HG03521 (cell line): ENCODE measurements around the gene MACROD1.

Experiments
- ATAC-seq: cut with Tn5 transposase; IDR thresholded peaks from one replicate; pipeline ENCODE4 v1.9.1; 2021; ENCODE audit warnings: mild to moderate bottlenecking, moderate library complexity; ENCODE audit not compliant: unreplicated experiment

MACROD1 gene

DNA sequence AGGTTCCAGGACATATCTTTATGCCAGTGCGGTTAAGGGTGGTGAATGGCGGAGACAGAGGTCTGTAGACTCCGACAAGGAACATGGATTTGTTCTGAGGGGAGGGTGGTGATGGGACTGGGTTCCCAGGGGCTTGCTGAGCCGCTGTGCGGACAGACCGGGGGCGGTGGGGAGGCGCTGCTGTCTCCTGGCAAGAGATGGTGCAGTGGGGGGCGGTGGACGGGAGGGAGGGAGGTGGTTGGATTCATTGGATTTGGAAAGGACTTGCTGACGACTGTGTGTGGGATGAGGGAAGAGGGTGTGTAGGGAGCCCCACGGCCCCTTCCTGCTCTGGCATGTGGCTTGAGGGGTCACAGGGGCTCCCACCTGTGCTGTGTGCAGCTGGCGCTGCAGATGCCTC is 87.0 kb downstream of the MACROD1 start:
- no peak for ATAC-seq

DNA sequence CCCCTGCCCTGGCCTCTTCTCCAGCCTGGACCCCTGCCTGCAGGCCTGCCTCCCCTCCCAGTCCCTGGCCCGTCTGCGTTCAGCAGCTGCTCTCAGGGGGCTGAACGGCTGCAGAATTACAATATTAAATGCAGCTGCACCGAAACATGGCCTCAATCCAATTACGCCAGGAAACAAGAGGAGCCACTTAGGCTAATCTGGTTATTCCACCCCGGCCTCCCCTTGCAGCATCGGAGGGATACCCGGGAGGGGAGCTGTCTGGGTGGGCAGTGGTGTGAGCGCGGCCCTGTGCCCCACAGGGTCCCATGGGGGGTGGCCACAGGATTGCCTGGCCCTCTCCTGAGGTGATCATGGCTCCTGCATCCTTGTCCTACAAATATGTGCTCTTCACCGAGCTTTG is 87.6 kb downstream of the MACROD1 start:
- no peak for ATAC-seq

DNA sequence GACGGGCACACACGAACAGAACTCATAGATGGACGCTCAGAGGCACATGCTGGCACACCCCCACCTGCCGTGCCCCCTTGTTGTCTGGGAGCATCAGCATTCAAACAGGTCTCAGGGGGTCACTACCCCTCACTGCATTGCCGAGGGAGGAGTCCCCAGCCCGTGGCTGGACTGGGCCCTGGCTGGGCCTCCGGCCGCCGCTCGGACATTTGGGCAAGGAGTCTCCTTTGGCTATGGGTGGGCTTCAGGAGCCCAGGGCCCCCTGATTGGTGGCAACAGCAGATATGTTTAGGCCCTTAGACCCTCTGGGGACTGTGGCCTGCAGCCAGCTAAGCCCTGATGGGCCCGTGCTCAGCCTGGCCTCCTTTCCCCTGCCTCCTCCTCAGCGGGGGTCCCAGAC is 88.3 kb downstream of the MACROD1 start:
- ATAC-seq, result no peak

DNA sequence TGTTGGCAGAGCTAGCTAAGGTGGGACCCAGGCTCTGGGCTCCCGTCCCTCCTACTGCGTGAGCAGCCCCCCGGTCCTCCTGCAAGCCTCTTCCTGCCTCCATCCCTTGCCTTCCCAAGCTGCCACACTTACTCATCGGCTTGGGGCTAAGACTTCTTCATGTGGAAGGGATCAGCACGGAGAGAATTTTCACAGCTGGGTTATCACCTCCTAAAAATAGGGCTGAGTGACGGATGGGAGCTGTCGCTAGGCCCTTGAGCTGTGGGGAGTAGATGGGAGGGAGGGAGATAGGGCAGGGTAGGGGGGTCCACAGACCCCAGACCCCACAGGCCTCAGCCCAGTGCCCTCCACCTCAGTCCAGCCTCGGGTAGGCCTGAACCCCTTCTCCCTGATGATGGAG is 89.2 kb downstream of the MACROD1 start:
- ATAC-seq, result no peak

DNA sequence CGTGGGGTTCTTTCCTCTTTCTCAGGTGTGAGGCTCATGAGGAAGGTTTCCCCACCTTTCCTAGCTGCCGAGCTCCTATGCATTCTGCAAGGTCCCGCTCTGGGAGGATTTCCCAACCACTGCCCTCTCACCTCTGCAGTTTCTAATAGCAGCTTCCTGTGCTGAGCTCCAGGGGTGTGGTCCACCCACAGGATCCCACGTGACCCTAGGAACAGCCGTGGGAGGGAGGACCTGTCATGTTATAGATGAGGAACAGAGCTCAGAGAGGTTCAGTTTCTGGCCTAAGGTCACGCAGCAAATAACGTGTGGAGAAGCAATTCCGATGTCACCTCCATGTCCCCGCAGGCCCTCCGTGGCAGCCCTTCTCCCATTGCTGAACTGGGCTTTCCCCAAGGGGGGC is 91.7 kb downstream of the MACROD1 start:
- no peak for ATAC-seq

DNA sequence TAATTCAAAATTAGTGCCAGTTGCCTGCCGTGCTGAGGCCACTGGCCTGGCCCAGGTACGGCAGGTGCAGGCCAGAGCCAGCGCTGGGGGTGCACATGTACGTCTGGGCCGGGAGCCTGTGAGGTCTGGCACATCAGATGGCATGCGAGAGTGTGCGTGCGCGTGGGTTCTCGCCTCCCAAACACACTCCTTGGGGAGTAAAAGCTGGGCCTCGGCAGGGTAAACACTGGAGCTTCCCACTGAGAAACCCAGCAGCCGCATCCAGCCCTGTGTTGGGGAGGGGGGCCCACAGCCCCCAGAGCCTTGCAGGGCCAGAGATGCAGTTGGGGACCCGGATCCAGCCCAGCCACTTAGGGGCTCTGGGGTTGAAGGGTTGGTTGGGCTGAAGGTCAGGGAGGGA is 92.4 kb downstream of the MACROD1 start:
- ATAC-seq, result no peak

DNA sequence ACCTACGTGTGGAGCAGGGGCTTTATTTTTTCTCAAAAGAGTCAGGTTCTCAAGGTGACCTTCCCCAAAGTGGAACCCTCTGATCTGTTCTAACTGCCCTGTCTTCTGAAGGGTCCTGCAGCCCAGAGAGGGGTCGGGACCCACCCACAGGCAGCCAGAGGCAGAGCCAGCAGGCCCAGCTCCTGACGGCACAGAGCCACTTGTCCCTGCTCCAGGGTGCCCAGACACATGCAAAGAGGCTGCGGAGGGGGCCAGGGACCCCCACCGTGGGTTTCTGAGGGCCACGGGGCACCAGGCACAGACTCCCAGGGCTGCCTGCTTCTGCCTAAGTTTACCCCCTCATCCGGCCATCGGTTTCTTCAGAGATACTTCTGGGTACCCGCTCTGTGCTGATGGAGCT is 93.0 kb downstream of the MACROD1 start:
- ATAC-seq, result no peak

DNA sequence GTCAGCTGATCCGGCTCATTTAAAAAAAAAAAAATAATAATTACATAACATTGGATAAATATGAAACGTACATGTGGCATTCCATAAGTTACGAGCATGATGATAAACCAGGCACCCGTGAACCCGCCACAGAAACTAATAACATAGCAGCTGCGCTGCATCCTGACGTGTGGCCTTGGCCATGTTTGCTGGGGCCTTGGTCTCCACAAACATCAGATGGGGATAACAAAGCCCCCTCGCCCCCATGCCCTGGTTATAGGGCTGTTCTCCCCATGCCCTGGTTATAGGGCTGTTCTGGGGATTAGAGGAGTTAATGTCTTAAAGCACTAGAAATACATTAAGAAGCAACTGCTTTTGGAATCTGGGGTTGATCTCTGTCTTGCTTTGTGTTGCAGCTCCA is 93.5 kb downstream of the MACROD1 start:
- no peak for ATAC-seq

DNA sequence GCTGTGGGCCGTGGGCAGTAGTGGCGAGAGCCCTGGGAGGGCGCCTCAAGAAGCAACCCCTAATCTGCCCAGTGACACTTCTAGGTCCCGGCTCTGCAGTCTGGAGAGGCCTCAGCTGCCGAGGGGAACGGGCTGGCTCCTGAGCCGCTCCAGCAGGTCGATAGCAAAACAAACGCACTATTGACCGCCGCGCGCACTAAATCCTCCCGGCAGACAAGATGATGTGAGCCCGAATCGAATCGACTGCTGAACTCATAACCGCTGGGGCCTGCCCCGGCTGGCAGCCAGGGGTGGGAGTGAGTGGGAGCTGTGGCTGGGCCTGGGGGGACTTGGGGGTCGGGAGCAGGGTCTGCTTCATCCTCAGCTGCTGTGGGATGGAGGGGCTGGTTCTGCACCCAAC is 94.1 kb downstream of the MACROD1 start:
- ATAC-seq, result no peak

DNA sequence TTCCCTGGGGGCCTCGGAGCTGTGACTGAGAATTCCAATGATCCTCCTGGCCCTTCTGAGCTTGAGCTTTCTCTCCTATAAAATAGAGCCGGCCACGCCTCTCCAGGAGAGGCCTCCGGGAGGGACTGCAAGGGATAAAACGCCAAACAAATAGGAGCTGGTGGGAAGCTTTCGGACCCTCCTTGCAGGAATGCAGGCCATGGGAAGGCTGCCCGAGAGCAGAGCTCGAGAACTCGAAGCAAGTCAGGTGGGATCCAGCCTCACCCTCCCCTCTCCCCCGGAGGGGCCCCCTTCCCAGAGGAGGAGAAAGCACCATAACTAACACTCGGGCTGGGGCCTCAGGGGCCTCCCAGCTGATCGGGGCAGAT is 95.6 kb downstream of the MACROD1 start:
- ATAC-seq, result no peak

DNA sequence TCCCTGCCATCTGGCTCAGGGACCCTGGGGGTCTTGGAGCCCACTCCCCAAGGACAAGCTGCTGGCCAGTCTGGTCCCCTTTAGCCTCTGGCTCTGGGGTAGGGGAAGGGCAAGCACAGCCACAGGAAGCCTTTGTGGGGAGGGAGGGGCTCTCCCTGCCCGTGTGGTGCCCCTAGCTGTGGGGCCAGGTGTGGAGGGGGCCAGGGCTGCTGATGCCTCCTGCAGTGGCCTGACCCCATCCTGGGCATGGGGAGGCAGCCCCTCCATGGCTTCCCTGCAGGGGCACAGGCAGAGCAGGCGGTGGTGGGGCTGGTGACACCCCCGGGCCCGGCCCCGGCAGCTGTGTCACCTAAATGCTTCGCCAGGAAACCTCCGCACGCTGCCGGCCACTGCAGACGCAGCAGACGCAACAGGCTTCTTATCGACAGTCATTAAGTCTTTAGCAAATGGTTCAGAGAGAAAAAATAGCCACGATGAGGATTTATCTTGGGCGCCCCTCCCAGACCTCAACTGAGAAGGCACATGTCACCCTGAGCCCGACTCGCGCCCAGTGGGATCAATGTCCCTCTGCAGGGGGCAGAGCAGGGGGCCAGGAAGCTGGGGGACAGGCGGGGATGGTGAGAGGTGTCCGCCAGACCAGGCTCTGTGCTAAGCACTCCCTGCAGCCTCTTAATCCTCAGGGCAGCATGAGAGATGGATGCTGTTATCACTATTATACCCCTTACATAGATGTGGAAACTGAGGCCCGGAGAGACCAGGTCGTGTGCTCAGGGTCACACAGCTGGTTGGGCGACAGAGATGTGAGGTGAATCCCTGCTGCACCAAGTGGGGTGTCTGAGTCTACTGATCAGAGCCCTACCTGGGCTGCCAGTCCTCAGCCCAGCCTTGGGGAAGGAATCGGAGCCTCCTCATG is 96.3 kb downstream of the MACROD1 start:
- ATAC-seq, result no peak

DNA sequence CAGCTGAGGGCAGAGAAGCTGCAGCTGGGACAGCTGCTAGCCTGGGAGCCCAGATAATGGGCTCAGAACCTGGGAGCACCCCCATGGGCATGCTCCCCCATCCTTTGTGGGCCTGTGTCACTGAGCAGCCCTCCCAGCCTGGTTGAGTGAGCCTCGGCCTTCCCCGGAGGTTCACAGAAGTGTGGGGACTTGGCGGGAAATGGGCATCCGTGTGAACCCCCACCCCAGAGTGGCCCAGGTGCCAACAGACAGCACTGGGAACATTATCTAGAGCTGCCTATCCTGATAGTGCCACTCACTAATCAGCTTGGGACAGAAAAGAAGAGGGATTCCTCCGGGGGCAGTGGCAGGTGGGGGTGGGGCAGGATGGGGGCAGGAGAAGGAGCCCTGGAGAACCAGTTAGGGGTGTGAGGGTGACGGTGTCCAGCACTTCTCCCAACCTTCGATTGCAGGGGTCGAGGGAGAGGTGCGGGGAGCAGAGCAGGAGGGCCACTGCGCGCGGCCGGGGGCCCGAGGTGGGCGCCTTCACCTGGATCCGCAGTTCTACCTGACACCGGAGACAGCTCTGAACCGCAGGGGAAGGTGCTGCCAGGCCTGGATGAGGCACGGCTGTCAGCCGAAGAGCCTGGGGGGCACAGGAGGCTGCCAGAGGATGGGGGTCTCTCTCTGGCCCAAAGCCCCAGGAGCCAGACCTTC is 97.1 kb downstream of the MACROD1 start:
- no peak for ATAC-seq

DNA sequence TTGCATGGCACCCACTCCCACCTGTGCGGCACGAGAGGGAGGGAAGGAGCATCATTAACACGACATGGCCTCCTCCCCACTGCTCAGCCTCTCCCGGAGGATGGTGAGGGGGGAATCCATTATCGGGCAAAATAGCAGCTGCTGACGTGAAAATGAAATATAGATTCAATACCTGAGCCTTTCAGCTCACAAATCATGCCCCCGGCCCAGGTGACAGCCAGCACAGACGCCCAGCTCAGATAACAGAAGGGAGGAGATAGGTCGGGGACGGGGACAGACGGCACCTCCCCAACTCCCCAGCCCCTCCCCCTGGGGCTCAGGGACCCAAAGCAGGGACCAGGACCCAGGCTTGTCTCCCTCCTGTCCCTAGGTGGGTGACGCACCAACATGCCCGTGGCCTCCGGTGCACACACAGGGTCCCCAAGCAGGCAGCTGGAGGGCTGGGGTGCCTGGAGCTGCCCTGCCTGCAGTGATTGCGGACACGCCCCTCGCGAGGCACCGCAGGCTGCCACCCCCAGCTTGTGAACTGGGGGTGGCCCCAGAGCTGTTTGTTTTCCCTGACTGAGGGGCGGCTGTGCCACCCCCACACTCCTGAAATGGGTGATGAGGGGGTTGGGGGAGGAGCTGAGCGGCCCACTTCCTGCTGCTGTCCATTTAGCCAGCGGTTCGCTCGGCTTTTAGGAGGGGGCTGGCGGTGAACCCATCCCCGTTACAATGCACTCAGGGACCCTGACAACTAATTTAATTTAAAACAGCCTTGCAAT is 98.5 kb downstream of the MACROD1 start:
- ATAC-seq, result no peak

DNA sequence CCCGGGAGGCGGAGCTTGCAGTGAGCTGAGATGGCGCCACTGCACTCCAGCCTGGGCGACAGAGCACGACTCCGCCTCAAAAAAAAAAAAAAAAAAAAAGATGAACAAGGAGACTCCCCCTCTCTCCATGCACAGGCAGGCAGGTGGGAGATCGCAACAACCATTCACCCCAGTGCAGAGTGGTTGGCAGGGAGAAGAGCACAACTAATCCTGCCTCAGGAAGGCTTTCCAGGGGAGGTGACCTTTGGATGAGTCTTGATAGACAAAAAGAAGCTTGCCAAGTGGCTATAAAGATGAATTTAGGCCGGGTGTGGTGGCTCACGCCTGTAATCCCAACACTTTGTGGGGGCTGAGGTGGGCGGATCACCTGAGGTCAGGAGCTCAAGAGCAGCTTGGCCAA is 100.2 kb downstream of the MACROD1 start:
- no peak for ATAC-seq

DNA sequence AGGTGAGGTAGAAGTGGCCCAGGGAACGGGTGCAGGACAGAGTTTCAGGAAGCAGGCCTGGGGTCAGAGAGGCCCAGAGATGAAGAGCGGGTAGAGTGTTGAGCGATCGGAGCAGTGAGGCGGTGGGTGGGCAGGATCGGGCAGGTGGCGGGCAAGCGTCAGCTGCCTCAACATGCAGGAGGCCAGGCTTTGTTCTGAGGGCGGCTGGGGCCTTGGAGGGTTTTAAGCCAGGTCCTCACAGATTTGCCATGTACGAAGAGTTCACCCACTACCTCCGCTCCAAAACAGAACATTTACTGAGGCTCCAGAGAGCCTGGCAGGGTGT is 100.8 kb downstream of the MACROD1 start:
- ATAC-seq, result no peak

DNA sequence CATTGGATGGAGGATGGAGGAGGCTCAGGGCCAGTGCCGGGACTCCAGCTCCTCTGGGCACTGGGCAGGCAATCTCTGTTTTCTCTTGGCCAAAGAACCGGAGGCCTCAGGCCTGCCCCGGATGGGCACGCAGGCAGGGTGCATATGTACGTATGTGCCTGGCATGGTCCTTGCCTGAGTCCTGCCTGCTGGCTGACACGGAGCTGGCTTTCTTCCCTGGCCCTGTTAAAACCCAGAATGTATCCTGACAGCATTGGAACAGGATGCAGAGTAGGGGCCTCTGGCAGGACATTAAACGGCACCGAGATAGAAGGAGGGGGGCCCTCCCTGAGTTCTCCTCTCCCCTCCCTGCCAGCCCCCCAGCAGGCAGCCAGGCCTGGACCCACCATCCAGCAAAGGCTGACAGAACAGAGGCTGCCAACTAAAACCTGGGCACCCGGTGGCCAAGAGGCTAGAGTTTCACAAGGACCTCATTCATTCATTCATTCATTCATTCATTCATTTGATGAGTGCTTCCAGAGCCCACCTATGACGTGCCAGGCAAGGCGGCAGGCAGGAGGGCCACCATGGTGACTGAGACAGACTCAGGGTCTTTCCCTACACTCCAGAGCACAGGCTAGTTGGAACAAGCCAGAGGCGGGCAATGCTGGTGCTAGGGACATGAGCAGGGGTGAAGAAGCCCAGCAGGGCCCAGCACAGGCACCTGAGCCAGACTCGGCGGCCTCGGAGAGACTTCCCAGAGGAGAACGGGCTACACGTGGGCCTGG is 101.4 kb downstream of the MACROD1 start:
- ATAC-seq, result no peak

DNA sequence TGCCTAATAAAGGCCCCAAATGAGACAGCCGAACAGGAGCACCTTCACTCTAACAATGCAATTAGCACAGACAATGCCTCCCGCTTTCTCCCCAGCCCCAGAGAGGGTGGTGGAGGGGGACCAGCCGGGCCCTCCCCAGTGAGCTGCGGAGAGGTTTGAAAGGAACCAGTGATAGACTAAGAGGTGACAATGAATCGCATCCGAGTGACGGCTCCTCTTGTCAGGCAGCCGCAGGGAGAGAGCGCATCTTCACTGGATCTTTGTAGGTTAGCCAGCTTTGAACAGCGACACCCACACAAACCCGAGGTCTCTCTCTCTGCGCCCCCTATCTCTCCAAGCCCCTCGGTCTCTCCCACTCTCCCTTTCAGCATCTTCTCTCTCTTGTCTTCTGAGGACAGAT is 102.1 kb downstream of the MACROD1 start:
- ATAC-seq, result no peak

DNA sequence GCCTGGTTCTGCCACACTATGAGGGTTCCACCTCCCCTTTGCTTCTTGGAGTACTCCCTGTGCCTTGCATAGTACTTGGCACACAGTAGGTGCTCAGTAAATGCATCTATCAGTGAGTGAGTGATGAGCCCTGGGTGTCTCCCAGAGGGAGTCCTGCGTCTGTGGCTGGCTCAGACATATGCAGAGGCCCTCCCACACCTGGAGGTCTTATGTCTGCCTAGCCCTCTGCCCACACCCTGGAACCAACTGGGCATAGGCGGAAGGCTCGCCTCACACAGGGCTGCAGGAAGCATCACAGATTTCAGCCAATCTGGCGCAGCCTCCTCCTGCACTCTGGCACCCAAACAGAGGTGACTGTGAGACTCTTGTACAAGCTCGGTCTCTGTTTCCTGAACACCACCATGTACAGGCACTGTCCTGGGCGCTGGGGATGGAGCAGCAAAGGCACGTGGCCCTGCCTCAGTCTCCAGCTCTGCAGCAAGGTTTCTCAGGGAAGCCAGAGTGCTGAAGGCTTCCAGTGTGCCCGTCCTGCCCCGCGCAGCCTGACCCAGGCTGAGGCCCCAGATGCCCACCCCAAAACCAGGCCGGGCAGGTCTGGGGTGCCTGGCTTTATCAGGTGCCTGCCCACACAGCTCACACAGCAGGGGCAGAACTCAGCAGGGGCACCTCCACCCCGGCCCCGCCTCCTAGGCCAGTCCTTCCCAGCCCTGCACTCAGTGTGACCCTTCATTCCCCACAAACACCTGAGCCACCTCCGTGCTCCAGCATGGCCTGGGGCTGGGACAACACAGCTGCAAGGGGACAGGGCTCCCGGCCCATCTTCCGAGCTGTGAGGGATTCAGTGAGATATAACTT is 103.5 kb downstream of the MACROD1 start:
- ATAC-seq, result no peak

DNA sequence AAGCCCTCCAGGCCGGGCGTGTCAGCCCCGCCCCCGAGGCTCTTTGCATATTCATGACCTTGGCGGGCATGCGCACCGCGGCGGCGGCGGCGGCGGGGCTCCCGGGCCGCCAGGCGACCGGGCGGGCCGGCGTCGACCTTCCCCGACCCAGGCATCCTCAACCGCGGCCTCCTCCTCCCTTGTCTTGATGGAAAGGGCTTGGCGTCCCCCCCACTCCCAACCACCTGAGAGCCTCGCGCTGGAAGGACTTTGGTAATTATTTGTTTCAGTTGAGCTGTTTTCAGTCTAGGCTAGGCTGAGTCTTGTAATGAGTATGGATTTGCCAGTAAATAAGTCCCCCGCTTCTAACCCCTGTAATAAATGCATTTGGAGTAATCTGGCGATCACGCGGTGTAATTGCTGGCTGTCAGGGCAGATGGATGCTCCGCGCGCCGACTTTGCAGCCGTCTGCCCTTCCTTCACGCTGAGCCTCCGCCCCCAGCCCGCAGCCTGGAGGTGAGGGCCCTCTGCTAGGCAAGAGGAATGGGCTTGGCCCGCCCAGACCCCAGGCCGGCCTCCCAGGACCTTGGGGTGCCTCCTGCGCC is 105.0 kb downstream of the MACROD1 start:
- peak; percentile 60 for ATAC-seq
